Testis (tissue), 2 donors: Measurements from ENCODE around the gene GLE1.

Source experiments
- CTCF ChIP-seq, 3 experiments: fragments of 450-650 bp in 2 of 3; fragments of 200-600 bp in 1 of 3; sonication (generic) in 1 of 3; IDR thresholded peaks; one replicate each; pipeline ENCODE4 v1.5.1; 2016 to 2019; ENCODE audit warnings: antibody characterized with exemption in 3 of 3, mild to moderate bottlenecking in 2 of 3, moderate library complexity in 1 of 3
- POLR2A ChIP-seq: fragments of 450-650 bp; IDR thresholded peaks from one replicate; pipeline ENCODE4 v1.6.1; 2017; ENCODE audit warnings: antibody characterized with exemption, mild to moderate bottlenecking, moderate library complexity

- TF ChIP-seq CTCF (IDR thresholded peaks at IDR 0.05): no peak
- TF ChIP-seq POLR2A: no peak
These were observed 871 bp downstream of the GLE1 start for GRCh38 chr9:128505414-128505765.
